Left lung (tissue), 10 donors: ENCODE measurements around the gene KRT84. TPM values are rescaled to one million over a fixed set of nuclear protein-coding genes. Genes with fewer than 3 reads are reported as not detected.

Experiments used
- ATAC-seq: fragments of 200-7000 bp; cut with Tn5 transposase; one replicate; pipeline ENCODE4 v1.9.1; 2020; ENCODE audit warnings: moderate library complexity
- DNase-seq, 4 donors: peaks; one replicate each; pipeline ENCODE4 v3.0.0-alpha.2; 2013 to 2020
- H3K27ac ChIP-seq, 2 donors: fragments of 200-600 bp; sonication (generic) in 1 of 2; one replicate each; pipeline versions ENCODE4 v1.5.0 to v1.8.0; 2020 to 2021
- H3K27me3 ChIP-seq, 2 donors: fragments of 200-600 bp; sonication (generic) in 1 of 2; one replicate each; pipeline versions ENCODE4 v1.5.0 to v1.8.0; 2020 to 2021
- H3K36me3 ChIP-seq, 2 donors: fragments of 200-600 bp; sonication (generic) in 1 of 2; one replicate each; pipeline versions ENCODE4 v1.5.0 to v1.8.0; 2020 to 2021
- H3K4me1 ChIP-seq, 2 donors: fragments of 200-600 bp; one replicate each; pipeline ENCODE4 v1.8.0; 2021
- H3K4me3 ChIP-seq, 2 donors: fragments of 200-600 bp; sonication (generic) in 1 of 2; one replicate each; pipeline versions ENCODE4 v1.5.0 to v1.8.0; 2020 to 2021; ENCODE audit warnings: mild to moderate bottlenecking in 1 of 2
- H3K9me3 ChIP-seq, 2 donors: fragments of 200-600 bp; sonication (generic) in 1 of 2; one replicate each; pipeline versions ENCODE4 v1.5.0 to v1.8.0; 2020 to 2021
- CTCF ChIP-seq, 2 donors: fragments of 200-600 bp; sonication (generic) in 1 of 2; IDR thresholded peaks; one replicate each; pipeline versions ENCODE4 v1.5.0 to v1.8.0; 2021; ENCODE audit warnings: antibody characterized with exemption in 2 of 2
- intact Hi-C, 2 donors: fragments of 100-400 bp; cut with DNase I; formaldehyde crosslinking; loops; one replicate each; pipeline versions ENCODE4 v1.11.2 to v1.14.2; 2022
- polyA plus RNA-seq, 6 donors: library from polyadenylated mRNA; unstranded; fragments of 120-200 nt; gene quantifications; one replicate each; pipeline ENCODE4 v1.2.1, GENCODE V29; 2013; ENCODE audit not compliant: insufficient read length in 6 of 6
- total RNA-seq, 2 donors: library from RNA; stranded (reverse); fragmentation: NEBNext Ultra II Directional; extraction: Animal tissue kit (Norgen Biotek cat#: 25700); gene quantifications; one replicate each; pipeline ENCODE4 v1.2.1, GENCODE V29; 2021
- donor health status: DM: no; HTN: yes; CAD: no.
- donor health status: DM: no; HTN: no; CAD: no.

KRT84 gene
- total and polyA plus RNA-seq, 8 donors = not detected

DNA sequence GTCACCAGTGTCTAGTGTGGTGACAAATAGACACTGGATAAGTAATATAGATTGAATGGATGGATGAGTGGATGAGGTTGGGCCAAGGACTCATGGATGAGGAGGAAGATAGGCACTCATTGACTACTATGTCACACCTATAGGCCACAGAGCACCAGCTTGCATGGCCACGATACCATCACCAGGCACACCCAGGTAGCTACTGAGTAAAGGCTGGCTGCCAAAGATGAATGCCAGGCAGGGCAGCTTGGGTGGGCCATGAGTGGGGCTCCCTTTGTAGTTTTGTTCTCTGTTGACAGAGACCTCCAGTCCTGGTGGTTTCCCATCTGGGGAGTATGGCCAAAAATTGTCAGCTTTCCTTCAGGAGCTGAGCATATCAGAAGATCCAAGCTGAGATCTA, 53.1 kb downstream of the KRT84 start:
- DNase-seq = no peak
- peaks cover 0 to 15% of the 10 kb centered on the region in 2 donors for H3K27me3 ChIP-seq
- H3K27ac ChIP-seq = no peak overlapping the region
- peaks cover 0 to 3% of the 10 kb centered on the region in 2 donors for H3K9me3 ChIP-seq
- H3K4me3 ChIP-seq = no peak overlapping the region
- no peaks in the 10 kb centered on the region for H3K36me3 ChIP-seq
- ATAC-seq = no peak
- no peak for TF ChIP-seq CTCF (IDR thresholded peaks at IDR 0.05)
- intact Hi-C loops = no loop called here
- H3K4me1 ChIP-seq = no peaks in the 10 kb centered on the region

DNA sequence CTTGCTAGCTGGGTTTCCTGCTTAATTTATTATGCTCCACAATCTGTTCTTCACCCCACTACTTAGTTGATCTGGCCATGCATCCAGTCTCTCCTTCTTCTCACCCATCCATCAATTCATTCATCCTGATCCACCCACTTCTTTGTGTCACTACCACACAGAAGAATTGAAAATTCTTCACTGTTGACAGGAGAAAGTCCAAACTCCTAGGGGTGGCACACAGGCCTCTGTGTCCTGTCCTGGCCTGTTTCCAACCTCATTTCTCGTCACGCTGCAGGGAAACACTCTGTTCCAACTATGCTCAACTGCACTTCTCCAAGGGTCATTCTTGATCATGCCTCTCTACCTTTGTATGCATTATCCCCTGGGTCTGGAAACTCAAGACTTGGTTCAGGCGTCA, 53.6 kb downstream of the KRT84 start:
- no peak for DNase-seq
- no peak for ATAC-seq
- Histone ChIP-seq H3K4me1 (no peaks in the 10 kb centered on the region), H3K4me3 (no peak overlapping the region), H3K9me3 (peaks cover 0 to 3% of the 10 kb centered on the region in 2 donors), H3K27me3 (peaks cover 0 to 20% of the 10 kb centered on the region in 2 donors), H3K27ac (no peak overlapping the region), H3K36me3 (no peaks in the 10 kb centered on the region)
- TF ChIP-seq CTCF (IDR thresholded peaks at IDR 0.05) = no peak
- intact Hi-C loops = no loop called here

GRCh38 chr12:52331039-52331438, 54.4 kb downstream of the KRT84 start:
- peaks cover 0 to 20% of the 10 kb centered on the region in 2 donors for H3K27me3 ChIP-seq
- no peaks in the 10 kb centered on the region for H3K36me3 ChIP-seq
- intact Hi-C loops = no loop called here
- no peak overlapping the region for H3K27ac ChIP-seq
- peaks cover 0 to 3% of the 10 kb centered on the region in 2 donors for H3K9me3 ChIP-seq
- ATAC-seq = no peak
- no peak for TF ChIP-seq CTCF (IDR thresholded peaks at IDR 0.05)
- H3K4me3 ChIP-seq = no peak overlapping the region
- H3K4me1 ChIP-seq = no peaks in the 10 kb centered on the region
- DNase-seq = no peak

- Histone ChIP-seq H3K9me3 (no peaks in the 10 kb centered on the region), H3K4me1 (no peaks in the 10 kb centered on the region), H3K4me3 (no peak overlapping the region), H3K27ac (no peak overlapping the region), H3K27me3 (peaks cover 0 to 26% of the 10 kb centered on the region in 2 donors), H3K36me3 (no peaks in the 10 kb centered on the region)
- DNase-seq = no peak
- intact Hi-C loops = no loop called here
- TF ChIP-seq CTCF (IDR thresholded peaks at IDR 0.05) = no peak
- no peak for ATAC-seq
Observed at GRCh38 chr12:52327830-52328500, 57.5 kb downstream of the KRT84 start.

Other genes starting within 250 kb of the KRT84 start
- gene KRT80, start 193.6 kb downstream of the KRT84 start, total RNA-seq = 10 to 100 TPM; 27.6 to 30.1 TPM
- 1 to 10 TPM in 2 of 6 donors, under 1 TPM in 4; 0.59 to 1.9 (median 0.77) TPM for gene KRT80, start 193.6 kb downstream of the KRT84 start, polyA plus RNA-seq
- gene KRT7, start 152.4 kb downstream of the KRT84 start, total RNA-seq = 1,000 to 10,000 TPM; 1,945 to 1,968 TPM
- gene KRT7, start 152.4 kb downstream of the KRT84 start, polyA plus RNA-seq = 10 to 100 TPM; 15.2 to 48.4 (median 22.9) TPM
- gene KRT86, start 111.0 kb downstream of the KRT84 start, total RNA-seq = 1 to 10 TPM in 1 of 2 donors, under 1 TPM in 1; 0.97 to 1.7 TPM
- gene KRT86, start 111.0 kb downstream of the KRT84 start, polyA plus RNA-seq = under 1 TPM in 5 of 6 donors, not detected in 1; 0.07 to 0.62 (median 0.14) TPM
- gene KRT81, start 94.1 kb downstream of the KRT84 start, total RNA-seq = not detected
- under 1 TPM in 2 of 6 donors, not detected in 4; 0.12 to 0.26 TPM for gene KRT81, start 94.1 kb downstream of the KRT84 start, polyA plus RNA-seq
- gene KRT83, start 64.3 kb downstream of the KRT84 start, total RNA-seq = not detected
- gene KRT83, start 64.3 kb downstream of the KRT84 start, polyA plus RNA-seq = not detected
- gene KRT85, start 18.2 kb downstream of the KRT84 start, total RNA-seq = not detected
- gene KRT85, start 18.2 kb downstream of the KRT84 start, polyA plus RNA-seq = under 1 TPM in 2 of 6 donors, not detected in 4; 0.14 to 0.26 TPM
- not detected for gene KRT82, start 20.7 kb upstream of the KRT84 start, total RNA-seq
- gene KRT82, start 20.7 kb upstream of the KRT84 start, polyA plus RNA-seq = not detected
- gene KRT75, start 48.7 kb upstream of the KRT84 start, total RNA-seq = not detected
- not detected for gene KRT75, start 48.7 kb upstream of the KRT84 start, polyA plus RNA-seq
- gene KRT6B, start 66.5 kb upstream of the KRT84 start, total RNA-seq = not detected
- gene KRT6B, start 66.5 kb upstream of the KRT84 start, polyA plus RNA-seq = not detected
- not detected for gene KRT6C, start 88.2 kb upstream of the KRT84 start, total RNA-seq
- not detected for gene KRT6C, start 88.2 kb upstream of the KRT84 start, polyA plus RNA-seq
- gene KRT6A, start 107.6 kb upstream of the KRT84 start, total RNA-seq = 10 to 100 TPM; 24.4 to 32.0 TPM
- gene KRT6A, start 107.6 kb upstream of the KRT84 start, polyA plus RNA-seq = not detected
- 1 to 10 TPM in 1 of 2 donors, under 1 TPM in 1; 0.79 to 9.8 TPM for gene KRT5, start 134.7 kb upstream of the KRT84 start, total RNA-seq
- gene KRT5, start 134.7 kb upstream of the KRT84 start, polyA plus RNA-seq = under 1 TPM in 5 of 6 donors, not detected in 1; 0.30 to 0.85 (median 0.35) TPM
- gene KRT71, start 167.5 kb upstream of the KRT84 start, total RNA-seq = not detected
- under 1 TPM in 4 of 6 donors, not detected in 2; 0.10 to 0.18 (median 0.15) TPM for gene KRT71, start 167.5 kb upstream of the KRT84 start, polyA plus RNA-seq
- not detected for gene KRT74, start 188.2 kb upstream of the KRT84 start, total RNA-seq
- gene KRT74, start 188.2 kb upstream of the KRT84 start, polyA plus RNA-seq = not detected
- not detected for gene KRT72, start 215.8 kb upstream of the KRT84 start, total RNA-seq
- under 1 TPM; 0.08 to 0.30 (median 0.21) TPM for gene KRT72, start 215.8 kb upstream of the KRT84 start, polyA plus RNA-seq
- not detected for gene KRT73, start 232.9 kb upstream of the KRT84 start, total RNA-seq
- under 1 TPM; 0.06 to 0.34 (median 0.20) TPM for gene KRT73, start 232.9 kb upstream of the KRT84 start, polyA plus RNA-seq